A549 (cell line): ENCODE data around the gene PHACTR2. TPM values are rescaled to one million over a fixed set of nuclear protein-coding genes. Genes with fewer than 3 reads are reported as not detected.

ENCODE experiments used
- ATAC-seq, 2 experiments: fragments of 200-7000 bp in 1 of 2; fragments of >200 bp in 1 of 2; cut with Nextera tagmentation in 1 of 2; cut with Tn5 transposase in 1 of 2; 3 replicates each; pipeline versions ENCODE4 v1.8.0 to v1.9.1; 2018 to 2020; ENCODE audit warnings: mild to moderate bottlenecking in 1 of 2, moderate library complexity in 1 of 2
- CTCF ChIA-PET: fragments of 300-600 bp; sonication (Branson Sonifier 250); formaldehyde crosslinking; extraction: SDS; loops from one replicate; lab custom pipeline; 2021; ENCODE audit warnings: antibody characterized with exemption, inconsistent platforms; lab: Yijun Ruan, JAX
- POLR2A ChIA-PET: fragments of 350-600 bp; formaldehyde crosslinking; extraction: SDS; loops from one replicate; lab custom pipeline; 2021; ENCODE audit warnings: antibody characterized with exemption, inconsistent platforms; lab: Yijun Ruan, JAX
- DNase-seq, 2 experiments: peaks; one replicate each; pipeline versions ENCODE4 v3.0.0 to v3.0.0-alpha.2; 2011 to 2016; ENCODE audit warnings: low read depth in 1 of 2, low spot score in 1 of 2
- FAIRE-seq: peaks from 2 replicates; lab custom pipeline; 2011; peaks lifted over from hg19 to GRCh38; lab: Jason Lieb, UNC
- H3K27ac ChIP-seq, 2 experiments: fragments of >200 bp; sonication (Bioruptor Twin); formaldehyde crosslinking; 3 replicates each; pipeline ENCODE4 v1.5.1; 2016 to 2017
- H3K4me1 ChIP-seq: fragments of >200 bp; sonication (Bioruptor Twin); formaldehyde crosslinking; 3 replicates; pipeline ENCODE4 v1.6.1; 2016
- H3K4me2 ChIP-seq: fragments of >200 bp; sonication (Bioruptor Twin); formaldehyde crosslinking; 3 replicates; pipeline ENCODE4 v1.6.1; 2016
- H3K4me3 ChIP-seq: fragments of >200 bp; sonication (Bioruptor Twin); formaldehyde crosslinking; 3 replicates; pipeline ENCODE4 v1.5.1; 2016
- H3K9me3 ChIP-seq: fragments of >200 bp; sonication (Bioruptor Twin); formaldehyde crosslinking; 3 replicates; pipeline ENCODE4 v1.6.1; 2016
- CEBPB ChIP-seq, 2 experiments: fragments of >200 bp in 1 of 2; sonication (Bioruptor Twin) in 1 of 2; formaldehyde crosslinking in 1 of 2; IDR thresholded peaks; 2 replicates each; pipeline ENCODE4 v1.6.1; 2012 to 2016
- CHD2 ChIP-seq: fragments of 150-350 bp; IDR thresholded peaks from 2 replicates; pipeline ENCODE4 v1.6.1; 2014; ENCODE audit warnings: low read length; ENCODE audit not compliant: partially characterized antibody
- CTCF ChIP-seq: fragments of >200 bp; sonication (Bioruptor Twin); formaldehyde crosslinking; IDR thresholded peaks from 3 replicates; pipeline ENCODE4 v1.5.1; 2016
- E2F6 ChIP-seq: IDR thresholded peaks from 2 replicates; pipeline ENCODE4 v1.6.1; 2012; ENCODE audit warnings: low read depth, borderline replicate concordance
- EHF ChIP-seq: fragments of 250-450 bp; sonication (Bioruptor Pico); IDR thresholded peaks from 2 replicates; pipeline ENCODE4 v1.5.0; 2020; ENCODE audit warnings: mild to moderate bottlenecking
- EHMT2 ChIP-seq: fragments of 200-600 bp; sonication (generic); IDR thresholded peaks from 2 replicates; pipeline ENCODE4 v1.6.1; 2016; ENCODE audit warnings: antibody characterized with exemption, low read depth, mild to moderate bottlenecking, moderate library complexity
- GATA3 ChIP-seq: IDR thresholded peaks from 2 replicates; pipeline ENCODE4 v1.6.1; 2012; ENCODE audit warnings: borderline replicate concordance
- HES2 ChIP-seq: fragments of >200 bp; sonication (Bioruptor Twin); formaldehyde crosslinking; IDR thresholded peaks from 2 replicates; pipeline ENCODE4 v1.6.1; 2016
- HMGXB4 ChIP-seq: fragments of 250-450 bp; sonication (Bioruptor Pico); IDR thresholded peaks from 2 replicates; pipeline ENCODE4 v1.5.0; 2021; ENCODE audit warnings: mild to moderate bottlenecking, moderate library complexity, borderline replicate concordance
- HOXA7 ChIP-seq: fragments of 250-450 bp; sonication (Bioruptor Pico); IDR thresholded peaks from 2 replicates; pipeline ENCODE4 v1.5.0; 2020; ENCODE audit warnings: mild to moderate bottlenecking, moderate library complexity
- HOXB13 ChIP-seq: fragments of 250-450 bp; sonication (Bioruptor Pico); IDR thresholded peaks from 2 replicates; pipeline ENCODE4 v1.5.0; 2020; ENCODE audit warnings: low read depth, mild to moderate bottlenecking, moderate library complexity
- HOXB5 ChIP-seq: fragments of 250-450 bp; sonication (Bioruptor Pico); IDR thresholded peaks from 2 replicates; pipeline ENCODE4 v1.5.0; 2020; ENCODE audit warnings: mild to moderate bottlenecking, moderate library complexity
- KDM1A ChIP-seq: fragments of 200-600 bp; sonication (generic); IDR thresholded peaks from 2 replicates; pipeline ENCODE4 v1.6.1; 2016; ENCODE audit warnings: low read depth, mild to moderate bottlenecking
- MAX ChIP-seq: IDR thresholded peaks from 2 replicates; pipeline ENCODE4 v1.6.1; 2012
- NPAS2 ChIP-seq: fragments of 250-450 bp; sonication (Bioruptor Pico); IDR thresholded peaks from 2 replicates; pipeline ENCODE4 v1.8.0; 2022; ENCODE audit warnings: mild to moderate bottlenecking, moderate library complexity, borderline replicate concordance
- POLR2A ChIP-seq: IDR thresholded peaks from 2 replicates; pipeline ENCODE4 v1.6.1; 2012; ENCODE audit warnings: mild to moderate bottlenecking, low read length
- POLR2AphosphoS2 ChIP-seq: conservative IDR thresholded peaks from 2 replicates; pipeline ENCODE4 v1.6.1; 2012; ENCODE audit warnings: low read length, improper control_type of control experiment, inconsistent platforms
- RARB ChIP-seq: fragments of 250-450 bp; sonication (Bioruptor Pico); IDR thresholded peaks from 2 replicates; pipeline ENCODE4 v1.8.0; 2021; ENCODE audit warnings: mild to moderate bottlenecking, moderate library complexity
- RNF2 ChIP-seq: fragments of 200-600 bp; sonication (generic); IDR thresholded peaks from 2 replicates; pipeline ENCODE4 v1.6.1; 2016; ENCODE audit warnings: low read depth, mild to moderate bottlenecking, antibody characterized with exemption, moderate library complexity, borderline replicate concordance
- TP53 ChIP-seq: fragments of 250-450 bp; sonication (Bioruptor Pico); IDR thresholded peaks from 2 replicates; pipeline ENCODE4 v1.5.0; 2021; ENCODE audit warnings: mild to moderate bottlenecking, moderate library complexity
- USF2 ChIP-seq: fragments of 450-650 bp; IDR thresholded peaks from 2 replicates; pipeline ENCODE4 v1.6.1; 2014; ENCODE audit warnings: antibody characterized with exemption
- ZFP36 ChIP-seq: fragments of 450-650 bp; IDR thresholded peaks from 2 replicates; pipeline ENCODE4 v1.6.1; 2014; ENCODE audit warnings: borderline replicate concordance; ENCODE audit not compliant: partially characterized antibody
- ZNF302 ChIP-seq: fragments of 250-450 bp; sonication (Bioruptor Pico); IDR thresholded peaks from 2 replicates; pipeline ENCODE4 v1.9.0; 2021; ENCODE audit warnings: inconsistent platforms, mild to moderate bottlenecking, moderate library complexity
- WGBS: methylation state at CpG from one replicate; pipeline ENCODE4 v1.1.6; 2017; ENCODE audit errors: missing lambda C conversion rate; 5-methylcytosine and 5-hydroxymethylcytosine counted together
- polyA plus RNA-seq, 4 experiments: library from polyadenylated mRNA; depleted of rRNA in 3 of 4; stranded (reverse); fragments of >200 nt; fragmentation: RNase III in 1 of 4; extraction: RNeasy Plus Mini Kit Qiagen cat#74134 plus additional on column Dnase treatment in 1 of 4; gene quantifications; 2 replicates in 3 of 4; 3 replicates in 1 of 4; pipeline ENCODE4 v1.2.3, GENCODE V29; 2011 to 2017

PHACTR2 gene
- polyA plus RNA-seq, 2 of the 4 experiments (the other 2 are of a cell fraction) = 2.5 to 10.4 TPM

DNA sequence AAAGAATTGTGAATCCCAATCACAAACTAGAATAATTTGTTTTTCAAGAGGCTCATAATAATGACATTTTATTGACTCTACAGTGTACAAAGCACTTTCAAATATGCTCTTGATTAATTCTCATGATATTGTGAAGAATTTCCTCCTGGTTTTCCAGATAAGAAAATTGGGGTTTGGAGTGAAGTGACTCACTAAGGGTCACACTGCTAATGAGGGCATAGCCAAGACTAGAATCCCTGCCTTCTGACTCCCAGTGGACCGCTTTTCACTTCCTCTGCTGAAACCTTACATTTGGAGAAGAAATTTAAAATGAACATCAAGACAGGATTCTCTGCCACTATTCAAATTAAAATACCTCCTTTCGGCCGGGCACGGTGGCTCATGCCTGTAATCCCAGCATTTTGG lies 127.1 kb downstream of the PHACTR2 start:
- Histone ChIP-seq H3K27ac (no peak overlapping the region), H3K9me3 (no peaks in the 10 kb centered on the region), H3K4me3 (no peak overlapping the region), H3K4me2 (no peak overlapping the region), H3K4me1 (no peaks in the 10 kb centered on the region)
- FAIRE-seq (no peak), DNase-seq (no peak), ATAC-seq (no peak)
- ChIA-PET POLR2A (no interaction called here), CTCF (no interaction called here)
- 84% methylated on average over 3 of the region's 4 CpGs for whole genome bisulfite sequencing
- TF ChIP-seq MAX = no peak
- TF ChIP-seq HOXB5 (CRISPR knock-in tag) = no peak
- TF ChIP-seq CEBPB (IDR thresholded peaks at IDR 0.05) = no peak
- TF ChIP-seq TP53 = no peak
- no peak for TF ChIP-seq HMGXB4 (CRISPR knock-in tag)
- no peak for TF ChIP-seq CTCF
- TF ChIP-seq RNF2 = no peak
- TF ChIP-seq NPAS2 = no peak

DNA sequence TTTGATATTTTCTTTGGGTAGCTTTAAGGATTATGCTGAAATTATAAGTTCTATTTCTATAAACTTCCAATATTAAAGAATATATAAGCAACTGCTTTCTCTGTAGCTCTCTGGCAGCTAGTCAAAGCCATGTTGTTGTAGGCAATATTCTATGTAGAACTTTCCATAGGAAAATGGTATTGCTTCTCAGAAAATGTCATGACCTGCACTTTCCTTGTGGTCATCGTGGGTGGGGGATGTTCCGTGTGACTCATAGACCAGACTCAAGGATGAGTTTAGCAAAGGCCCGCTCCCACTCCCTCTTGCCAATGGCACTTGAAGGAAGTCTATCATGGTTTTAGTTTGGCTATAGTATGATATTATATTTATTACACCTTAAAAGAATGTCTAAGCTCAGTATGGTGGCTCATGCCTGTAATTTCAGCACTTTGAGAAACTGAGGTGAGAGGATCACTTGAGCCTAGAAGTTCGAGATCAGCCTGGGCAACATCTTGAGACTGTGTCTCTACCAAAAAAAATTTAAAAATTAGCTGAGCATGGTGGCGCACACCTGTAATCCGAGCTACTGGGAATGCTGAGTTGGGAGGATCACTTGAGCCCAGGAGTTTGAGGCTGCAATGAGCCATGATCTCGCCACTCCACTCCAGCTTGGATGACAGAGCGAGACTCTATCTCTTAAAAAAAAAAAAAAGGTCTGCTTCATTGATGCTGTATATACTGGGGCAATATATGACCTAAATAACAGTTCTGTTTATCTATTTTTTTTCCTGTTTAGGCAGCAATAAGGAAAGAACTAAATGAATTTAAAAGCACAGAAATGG lies 128.7 kb downstream of the PHACTR2 start:
- ATAC-seq (no peak), DNase-seq (no peak), FAIRE-seq (no peak)
- WGBS = 85% methylated on average over 8 of the region's 8 CpGs
- Histone ChIP-seq H3K27ac (no peak overlapping the region), H3K4me2 (no peak overlapping the region), H3K4me1 (peaks cover 7% of the 10 kb centered on the region; the same call in 2 of the 3 replicates), H3K9me3 (no peaks in the 10 kb centered on the region), H3K4me3 (no peak overlapping the region)
- TF ChIP-seq EHMT2 (no peak), HMGXB4 (CRISPR knock-in tag) (no peak), RNF2 (no peak), HES2 (no peak), GATA3 (no peak), EHF (CRISPR knock-in tag) (no peak)
- CTCF ChIA-PET = no interaction called here
- POLR2A ChIA-PET = no interaction called here

GRCh38 chr6:143807103-143807772 lies 129.5 kb downstream of the PHACTR2 start:
- DNase-seq (no peak), ATAC-seq (no peak), FAIRE-seq (no peak)
- ChIA-PET CTCF (interaction anchor here (0.7 kb wide), 1 partner anchor 1777 kb away, joined by 3 read pairs; no protein-coding TSS in a partner anchor), POLR2A (no interaction called here)
- Histone ChIP-seq H3K9me3 (no peaks in the 10 kb centered on the region), H3K4me2 (no peak overlapping the region), H3K4me1 (peaks cover 14% of the 10 kb centered on the region; the same call in 2 of the 3 replicates), H3K27ac (no peak overlapping the region), H3K4me3 (no peak overlapping the region)
- 91% methylated on average over 6 of the region's 6 CpGs for WGBS
- TF ChIP-seq CEBPB (IDR thresholded peaks at IDR 0.05) (no peak), HOXA7 (CRISPR knock-in tag) (no peak), ZFP36 (no peak), HES2 (no peak), HOXB5 (CRISPR knock-in tag) (no peak), KDM1A (no peak), GATA3 (no peak), RARB (no peak), HOXB13 (CRISPR knock-in tag) (no peak), POLR2A (no peak), ZNF302 (CRISPR knock-in tag) (no peak), E2F6 (no peak), POLR2AphosphoS2 (no peak), CHD2 (no peak), USF2 (no peak)
